NCI-H1694 treated with DMSO at 0.1 percent for 48 hours (cell line): Measurements from ENCODE around the gene CCL14.

Experiments used
- DNase-seq: peaks from one replicate; lab custom pipeline; 2025; lab: John Stamatoyannopoulos, UW

The CCL14 gene

DNA sequence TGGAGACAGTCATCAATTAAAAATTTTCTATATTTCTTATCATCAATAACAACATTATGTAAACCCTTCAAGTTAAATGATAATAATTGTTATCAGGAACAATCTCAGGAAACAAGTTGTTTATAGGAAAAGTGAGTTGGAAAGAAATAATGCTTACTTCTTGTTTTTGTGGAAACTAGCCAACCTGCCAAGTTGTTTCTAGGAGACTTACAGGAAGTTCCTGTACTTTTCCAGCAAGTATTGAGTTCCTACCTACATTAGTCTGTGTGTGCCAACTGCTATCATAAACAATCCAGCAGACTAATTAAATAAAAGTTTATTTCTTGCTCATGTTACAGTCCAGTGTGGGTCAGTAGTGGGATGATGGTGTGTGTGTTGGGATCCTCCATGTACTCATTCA lies 1.6 kb upstream of the CCL14 start:
- no peak for DNase-seq

DNA sequence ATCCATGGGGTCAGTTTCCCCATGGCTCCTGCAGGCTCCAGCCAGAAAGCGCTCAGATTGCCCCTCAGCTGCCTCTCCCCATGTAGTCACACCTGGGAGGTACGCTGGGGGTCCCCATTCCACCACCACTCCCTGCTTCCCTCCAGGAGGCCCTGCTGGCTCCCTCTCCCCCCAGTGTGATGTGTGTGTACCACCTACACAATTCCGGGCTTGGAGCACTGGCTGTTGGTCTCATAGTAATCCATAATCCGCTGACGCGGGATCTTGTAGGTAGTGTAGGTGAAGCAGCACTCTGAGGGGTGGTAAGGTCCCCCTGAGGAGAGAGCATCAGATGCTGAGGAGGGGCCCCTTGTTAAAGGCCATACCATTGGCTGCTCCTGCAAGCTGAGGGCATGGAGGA lies 2.4 kb downstream of the CCL14 start:
- DNase-seq = no peak

DNA sequence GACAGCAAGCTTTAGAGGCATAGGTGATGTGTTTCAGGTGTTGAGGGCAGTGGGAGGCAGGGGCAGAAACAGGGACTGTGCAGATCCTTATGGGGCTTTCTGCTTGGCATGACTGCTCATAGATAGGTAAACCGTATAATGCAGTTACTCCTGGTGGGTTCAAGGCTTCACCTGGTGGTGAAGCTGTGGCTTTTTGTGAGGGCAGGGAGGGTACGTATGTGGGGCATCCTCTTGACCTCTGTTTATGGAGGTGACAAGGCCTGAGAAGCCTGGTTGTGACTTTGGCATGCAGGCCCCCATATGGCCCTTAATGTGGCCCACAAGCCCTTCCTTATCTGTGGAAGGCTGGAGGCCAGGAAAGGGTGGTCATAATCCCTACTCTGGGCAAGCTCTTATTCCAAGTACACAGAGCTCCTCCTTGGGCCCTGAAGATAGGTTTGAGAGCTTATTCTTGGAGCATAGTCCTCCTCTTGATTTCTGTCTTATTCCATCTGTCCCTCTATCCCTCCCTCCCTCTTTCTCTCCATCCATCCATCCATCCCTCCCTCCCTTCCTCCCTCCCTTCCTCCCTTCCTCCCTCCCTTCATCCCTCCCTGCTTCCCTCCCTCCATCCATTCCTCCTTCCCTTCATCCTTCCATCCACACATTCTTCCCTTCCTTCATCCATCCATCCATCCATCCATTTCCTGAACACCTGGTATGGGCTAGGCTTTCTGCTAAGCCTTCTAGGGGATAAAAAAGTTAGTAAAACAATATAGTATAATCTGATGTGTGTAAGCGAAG lies 3.9 kb downstream of the CCL14 start:
- no peak for DNase-seq

DNA sequence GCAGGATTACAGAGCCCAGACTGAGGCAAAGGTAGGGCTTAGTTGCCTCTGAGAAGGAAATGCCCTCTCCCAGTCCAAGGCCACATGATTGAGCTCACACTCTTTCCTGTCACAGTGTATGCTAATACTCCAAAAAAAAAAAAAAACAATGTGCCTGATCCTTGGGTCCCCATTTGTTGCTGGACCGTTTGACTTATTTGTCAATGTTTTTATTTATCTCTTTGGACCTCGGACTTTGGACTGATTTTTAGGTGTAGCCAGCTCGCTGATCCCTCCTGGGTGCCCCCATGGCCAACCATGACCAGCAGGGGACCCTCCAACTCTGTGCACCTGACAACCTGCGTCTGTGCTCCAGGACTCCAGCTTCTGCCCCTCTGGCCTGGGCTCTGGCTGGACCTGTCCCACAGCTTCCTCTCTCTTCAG lies 4.6 kb downstream of the CCL14 start:
- DNase-seq = no peak

DNA sequence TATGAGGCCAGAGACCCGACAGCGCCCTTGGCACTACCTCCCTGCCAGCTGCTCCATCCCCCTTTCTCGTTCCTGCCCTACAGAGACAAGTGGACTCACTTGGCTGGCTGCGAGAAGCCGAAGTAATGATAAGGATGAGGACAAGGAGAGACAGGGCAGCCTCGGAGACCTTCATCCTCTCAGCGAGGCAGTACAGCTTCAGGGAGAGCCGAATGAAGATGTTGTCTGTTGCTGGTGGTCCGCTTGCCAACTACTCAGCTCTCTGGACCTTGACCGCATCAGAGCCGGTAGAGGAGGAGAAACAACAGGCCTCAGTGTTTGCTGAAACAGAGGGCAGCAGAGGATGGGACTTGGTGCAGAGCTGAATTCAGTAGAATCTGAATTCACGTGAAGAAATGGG lies 5.3 kb downstream of the CCL14 start, which contains the start of gene CCL16:
CCL16 (minus strand) TSS at position 252 of the 400 bp plus-strand sequence; CDS start at position 175, 77 bp downstream.
- no peak for DNase-seq

DNA sequence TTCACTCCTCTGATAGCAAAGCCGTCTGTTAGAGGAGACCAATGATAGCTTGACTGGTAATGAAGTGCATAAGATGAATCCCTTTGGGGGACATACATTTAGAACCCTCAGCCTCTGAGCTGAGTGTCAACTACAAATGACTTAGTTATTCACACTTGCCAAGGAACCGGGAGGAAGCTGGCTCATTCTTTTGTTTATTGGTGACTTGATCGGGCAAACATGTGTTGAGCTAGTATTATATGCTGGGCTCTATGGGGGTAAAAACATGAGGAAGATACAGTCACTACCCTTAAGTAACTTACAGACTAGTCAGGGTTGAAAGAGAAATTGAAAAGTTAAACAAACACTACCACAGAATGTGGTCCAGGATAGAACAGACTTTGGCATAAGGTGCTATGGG lies 8.2 kb downstream of the CCL14 start:
- DNase-seq = no peak

DNA sequence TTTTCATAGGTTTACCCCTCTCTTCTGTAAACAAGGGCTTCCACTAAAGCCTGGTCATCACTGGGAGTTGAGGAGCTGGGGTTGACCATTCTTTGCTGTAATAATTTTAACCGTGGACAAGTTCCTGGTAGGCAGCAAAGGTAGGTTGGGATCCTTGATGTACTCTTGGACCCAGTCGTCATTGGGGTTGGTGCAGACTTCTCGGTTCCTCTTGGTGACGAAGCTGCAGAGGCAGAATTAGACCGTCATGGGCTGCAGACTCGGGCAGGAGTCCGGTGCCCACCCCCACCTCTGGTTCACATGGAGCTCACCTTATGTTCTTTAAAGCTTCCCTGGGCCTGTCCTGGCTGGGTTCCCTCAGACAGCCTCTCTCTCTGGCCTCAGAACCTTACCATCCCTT lies 9.0 kb downstream of the CCL14 start:
- DNase-seq = no peak

DNA sequence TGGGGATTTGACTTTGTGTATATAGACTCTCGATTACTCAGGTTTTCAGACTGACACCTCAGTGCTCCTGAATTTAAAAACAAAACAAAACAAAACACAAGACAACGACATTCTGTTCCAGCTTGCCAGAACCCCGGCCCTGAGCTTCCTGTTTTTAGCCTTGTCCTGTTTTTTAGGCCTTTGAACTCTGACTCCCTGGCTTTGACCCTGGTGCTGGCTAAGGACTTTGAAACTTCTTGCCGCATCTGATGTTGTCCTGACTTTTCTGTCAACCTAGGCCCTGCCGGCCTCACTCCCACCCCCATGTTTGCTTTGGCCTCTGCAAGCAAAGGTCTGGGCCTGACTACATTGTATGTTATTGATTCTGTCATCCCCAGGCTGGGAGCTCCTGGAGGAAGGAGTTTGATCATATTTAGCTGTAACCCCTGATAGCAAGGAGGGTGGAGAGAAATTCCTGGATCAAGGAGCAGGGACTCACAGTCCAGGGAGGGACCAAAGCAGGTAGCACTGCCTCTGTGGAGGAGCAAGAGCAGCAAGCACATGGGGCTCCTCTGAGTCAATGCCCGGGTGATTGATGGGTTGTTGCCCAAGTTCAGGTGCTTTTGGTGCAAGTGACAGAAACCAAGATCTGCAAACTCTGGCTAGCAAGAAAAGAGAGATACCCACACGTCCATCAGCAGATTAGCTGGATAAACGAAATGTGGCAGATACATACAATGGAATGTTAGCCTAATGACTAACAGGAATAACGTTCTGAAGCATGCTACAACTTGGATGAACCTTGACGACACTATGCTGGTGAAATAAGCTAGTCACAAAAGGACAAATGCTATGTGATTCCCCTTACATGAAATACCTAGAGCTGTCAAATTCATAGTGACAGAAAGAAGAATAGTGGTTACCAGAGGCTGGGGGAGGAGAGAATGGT lies 12.9 kb downstream of the CCL14 start:
- no peak for DNase-seq

DNA sequence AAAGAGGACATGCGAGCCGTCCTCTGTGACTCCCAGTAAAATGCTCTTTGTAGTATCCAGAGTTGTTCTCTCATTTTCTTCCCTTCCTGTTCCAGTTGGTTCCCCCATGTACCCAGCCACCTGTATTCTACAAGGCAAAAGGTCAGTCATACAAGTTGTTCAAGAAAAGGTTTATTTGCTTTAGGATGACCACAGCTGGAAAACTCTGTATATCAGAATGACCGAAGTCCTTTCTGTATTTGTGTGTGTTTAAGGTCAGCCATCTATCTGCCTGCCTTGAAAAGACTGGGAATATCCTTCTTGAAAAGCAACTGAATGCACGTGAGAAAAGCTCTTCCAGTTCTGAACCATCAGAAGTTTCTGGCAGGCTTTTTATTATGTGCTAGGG lies 13.6 kb downstream of the CCL14 start:
- no peak for DNase-seq

DNA sequence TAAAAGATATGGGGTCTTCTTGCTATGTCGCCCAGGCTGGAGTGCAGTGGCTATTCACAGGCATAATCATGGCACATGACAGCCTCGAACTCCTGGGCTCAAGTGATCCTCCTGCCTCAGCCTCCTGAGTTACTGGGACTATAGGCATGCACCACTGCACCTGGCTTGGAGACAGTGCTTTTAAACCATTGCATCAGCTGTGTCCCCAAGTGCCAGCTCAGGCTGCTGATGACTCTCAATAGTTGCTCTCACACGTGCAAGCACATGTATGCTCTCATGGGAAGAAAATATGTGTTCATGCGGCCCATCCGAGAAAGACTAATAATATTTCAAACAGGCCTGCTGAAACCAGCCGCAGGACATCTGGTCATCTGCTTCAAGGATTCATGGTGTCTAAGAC lies 14.0 kb downstream of the CCL14 start:
- no peak for DNase-seq

DNA sequence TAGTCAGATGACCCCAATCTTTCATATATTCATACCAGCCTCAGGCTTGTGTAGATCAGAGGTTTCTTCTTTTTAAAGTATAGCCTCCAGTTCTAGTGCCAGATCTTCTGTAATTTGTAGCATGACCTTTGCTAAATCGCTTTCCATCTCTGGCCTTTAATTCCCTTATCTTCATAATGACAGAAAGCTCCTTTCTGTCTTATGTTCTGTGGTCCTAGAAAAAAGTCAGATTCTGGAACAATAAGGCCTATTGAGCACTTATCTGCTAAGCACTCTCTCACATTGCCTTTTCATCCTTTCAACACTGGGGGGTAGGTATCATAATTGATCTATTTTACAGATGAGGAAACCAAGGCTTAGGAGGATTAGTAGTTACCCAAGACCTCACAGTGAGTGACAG lies 14.5 kb downstream of the CCL14 start:
- DNase-seq = no peak

DNA sequence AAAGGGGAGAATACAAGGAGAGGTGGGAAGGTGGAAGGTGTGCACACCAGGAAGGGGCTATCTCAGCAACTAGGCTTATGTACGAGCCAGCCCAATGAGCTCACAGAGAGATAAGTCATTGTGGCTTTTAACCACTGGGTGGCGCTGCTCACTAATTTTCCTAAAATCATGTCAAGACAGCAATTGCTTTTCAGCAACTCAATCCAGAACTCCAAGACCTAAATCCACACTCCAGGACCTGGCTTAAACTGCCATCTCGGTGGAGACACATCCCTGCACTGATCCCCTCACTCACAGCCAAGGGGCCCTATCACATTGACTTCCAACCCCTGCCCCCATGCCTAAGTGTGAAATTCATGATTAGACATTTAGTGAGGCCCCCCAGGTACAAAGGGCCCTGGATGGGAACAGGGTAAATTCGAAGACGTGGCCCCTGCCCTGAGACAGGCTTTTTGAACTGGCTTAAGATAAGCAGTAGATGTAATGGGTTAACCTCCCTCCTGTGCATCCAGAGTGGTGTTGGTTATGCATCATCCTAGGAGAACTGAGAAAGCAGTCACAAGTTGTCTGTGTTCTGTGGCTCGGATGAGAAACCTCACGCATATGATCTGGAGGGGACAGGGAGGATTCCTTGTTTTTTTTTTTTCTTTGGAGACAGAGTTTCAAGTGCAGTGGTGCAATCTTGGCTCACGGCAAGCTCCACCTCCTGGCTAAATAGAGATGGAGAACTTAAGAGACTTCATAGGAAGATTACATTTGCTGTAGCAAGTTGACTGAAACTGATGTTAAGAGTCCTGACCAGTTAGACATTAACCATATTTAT lies 16.8 kb downstream of the CCL14 start:
- peak; percentile 63 for DNase-seq

DNA sequence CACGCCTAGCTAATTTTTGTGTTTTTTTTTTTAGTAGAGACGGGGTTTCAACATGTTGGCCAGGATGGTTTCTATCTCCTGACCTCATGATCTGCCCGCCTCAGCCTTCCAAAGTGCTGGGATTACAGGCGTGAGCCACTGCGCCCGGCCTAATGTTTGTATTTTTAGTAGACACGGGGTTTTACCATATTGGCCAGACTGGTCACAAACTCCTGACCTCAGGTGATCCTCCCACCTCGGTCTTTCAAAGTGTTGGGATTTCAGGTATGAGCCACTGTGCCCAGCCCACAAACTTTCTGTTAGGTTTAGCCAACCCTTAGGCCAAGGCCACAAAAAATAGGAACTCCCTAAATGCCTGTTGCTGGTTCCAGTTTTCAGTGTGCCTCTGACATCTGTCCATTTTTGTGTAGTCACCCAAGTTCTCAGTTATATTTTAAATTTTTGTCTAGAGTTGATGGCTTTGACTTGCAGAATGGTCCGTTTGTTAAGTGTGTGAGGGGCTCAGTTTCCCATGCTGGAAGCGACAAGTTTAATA lies 17.9 kb downstream of the CCL14 start:
- DNase-seq = no peak

DNA sequence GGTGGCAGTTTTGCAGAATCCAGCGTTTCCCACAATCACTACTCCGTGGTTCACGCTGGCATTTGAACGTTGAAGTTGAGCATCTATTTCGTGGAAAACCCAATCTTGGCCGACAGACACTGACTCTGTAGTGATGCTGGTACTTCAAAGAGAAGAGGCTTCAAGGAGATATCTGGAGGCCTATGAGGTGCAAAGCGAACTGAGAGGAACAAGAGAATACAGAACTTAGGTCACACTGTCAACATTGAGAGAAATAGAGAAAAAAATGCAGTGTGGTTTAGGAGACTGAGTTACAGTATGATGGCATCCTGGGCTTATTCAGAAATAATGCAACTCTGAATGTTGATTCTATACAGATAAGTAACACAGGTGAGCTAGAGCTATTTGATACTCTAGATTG lies 21.3 kb downstream of the CCL14 start:
- DNase-seq = no peak

DNA sequence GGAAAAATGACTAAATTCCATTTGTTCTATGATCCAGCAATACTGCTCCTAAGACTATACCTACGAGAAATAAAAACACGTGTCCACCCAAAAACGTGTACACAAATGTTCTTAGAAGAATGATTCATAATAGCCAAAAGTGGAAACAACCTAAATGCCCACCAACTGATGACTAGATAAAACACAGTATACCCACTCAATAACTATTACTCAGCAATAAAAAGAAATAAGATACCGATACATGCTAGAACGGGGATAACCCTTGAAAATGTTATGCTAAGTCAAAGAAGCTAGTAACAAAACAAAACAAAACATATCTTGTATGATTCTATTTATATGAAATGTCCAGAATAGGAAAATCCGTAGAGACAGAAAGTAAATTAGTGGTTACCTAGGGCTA lies 22.9 kb downstream of the CCL14 start:
- DNase-seq = no peak

DNA sequence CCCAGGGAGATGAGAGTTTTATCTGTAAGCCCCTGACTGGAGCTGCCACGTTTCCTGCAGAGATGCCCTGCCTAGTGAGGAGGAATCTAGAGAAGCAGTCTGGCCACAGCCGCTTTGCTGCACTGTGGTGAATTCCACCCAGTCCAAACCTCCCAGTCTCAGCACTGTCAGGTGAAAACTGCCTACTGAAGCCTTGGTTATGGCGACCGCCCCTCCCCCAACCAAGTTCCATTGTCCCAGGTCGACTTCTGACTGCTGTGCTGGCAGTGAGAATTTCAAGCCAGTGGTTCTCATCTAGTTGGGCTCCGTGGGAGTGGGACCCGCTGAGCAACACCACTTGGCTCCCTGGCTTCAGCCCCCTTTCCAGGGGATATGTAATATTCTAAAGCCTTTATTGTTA lies 32.8 kb downstream of the CCL14 start:
- DNase-seq = no peak

DNA sequence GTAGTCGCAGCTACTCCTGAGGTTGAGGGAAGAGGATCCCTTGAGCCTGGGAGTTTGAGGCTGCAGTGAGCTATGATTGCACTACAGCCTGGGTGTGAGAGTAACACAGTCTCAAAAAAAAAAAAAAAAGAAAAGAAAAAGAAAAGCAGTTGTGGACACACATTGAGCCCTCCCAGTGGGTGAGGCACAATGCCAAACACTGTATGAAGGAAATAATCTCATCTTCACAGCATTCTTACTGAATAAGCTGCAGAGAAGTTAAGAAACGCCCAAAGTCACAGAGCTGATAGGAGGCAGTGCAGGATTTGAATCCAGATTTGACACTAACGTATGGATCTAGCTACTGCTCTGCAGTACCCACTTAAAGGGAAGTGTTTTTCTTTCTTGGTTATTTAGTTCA lies 37.1 kb downstream of the CCL14 start:
- DNase-seq = no peak

DNA sequence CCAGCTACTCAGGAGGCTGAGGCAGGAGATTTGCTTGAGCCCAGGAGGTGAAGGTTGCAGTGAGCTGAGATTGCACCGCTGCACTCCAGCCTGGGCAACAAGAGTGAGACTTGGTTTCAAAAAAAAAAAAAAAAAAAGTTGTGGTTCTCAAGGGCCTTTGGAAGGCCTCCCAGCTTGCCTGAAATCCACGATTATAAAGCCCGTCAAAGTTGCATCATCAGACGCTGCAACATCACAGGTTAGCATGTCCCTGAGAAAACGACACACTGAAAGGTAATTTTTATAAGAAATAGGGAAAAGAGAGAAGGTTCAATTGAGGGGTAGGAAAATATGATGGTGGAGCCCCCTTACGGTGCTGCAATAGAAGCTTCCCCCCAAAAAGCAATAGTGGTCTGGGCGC lies 38.4 kb downstream of the CCL14 start:
- no peak for DNase-seq

DNA sequence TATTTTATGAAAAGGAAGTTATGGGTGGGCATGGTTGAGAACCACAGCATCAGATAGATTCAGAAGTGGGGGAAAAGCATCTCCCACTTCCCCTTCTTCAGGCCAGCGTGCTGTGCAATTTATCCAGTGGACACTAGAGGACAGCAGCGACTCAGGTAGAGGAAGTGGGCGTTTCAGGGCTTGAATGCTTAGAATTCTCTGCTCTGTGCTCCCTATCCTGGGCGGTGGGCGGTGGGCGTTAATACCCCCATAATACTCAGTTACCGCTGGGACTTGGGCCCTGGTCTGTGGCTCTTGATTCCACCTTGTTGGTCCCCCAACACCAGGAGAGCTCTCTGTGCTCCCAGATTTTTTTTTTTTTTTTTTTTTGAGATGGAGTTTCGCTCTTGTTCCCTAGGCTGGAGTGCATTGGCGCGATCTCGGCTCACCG lies 39.4 kb downstream of the CCL14 start:
- DNase-seq = peak; percentile 43

DNA sequence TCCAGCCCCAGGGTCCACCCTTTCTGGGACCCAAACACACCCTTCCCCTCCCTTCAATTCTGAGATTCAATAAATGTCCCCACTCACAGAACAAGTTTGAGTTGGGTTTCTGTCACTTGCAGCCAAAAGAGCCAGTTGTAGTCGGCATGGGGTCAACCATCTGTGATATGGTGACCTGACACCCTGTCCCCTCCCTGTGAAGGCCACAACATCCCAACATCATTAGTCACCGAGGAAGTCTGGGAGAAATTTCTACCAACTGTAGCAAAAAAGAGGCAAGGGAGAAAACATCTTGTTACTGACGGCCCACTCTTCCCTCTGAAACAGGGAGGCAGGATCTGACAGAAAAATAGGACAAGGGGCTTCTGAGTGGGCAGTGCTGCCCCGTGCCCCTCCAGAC lies 42.4 kb downstream of the CCL14 start:
- no peak for DNase-seq

DNA sequence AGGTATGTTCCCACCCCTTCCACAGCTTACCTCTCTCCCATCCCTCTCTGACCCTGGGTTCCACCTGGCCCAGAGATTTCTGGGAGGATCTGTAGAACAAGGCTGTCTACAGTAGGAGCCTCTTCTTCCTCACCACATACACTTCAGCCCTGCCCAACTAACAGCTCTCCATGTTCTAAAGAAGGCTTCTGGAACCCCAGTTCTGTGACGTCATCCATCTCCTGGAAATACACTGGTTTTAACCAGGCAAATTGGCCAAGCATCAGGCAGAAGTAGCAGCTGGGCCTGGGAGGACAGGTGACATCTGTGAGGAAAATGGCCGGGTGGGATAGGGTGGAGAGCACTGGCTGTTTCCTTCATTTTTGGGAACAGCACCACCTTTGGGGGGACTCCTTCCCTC lies 43.0 kb downstream of the CCL14 start, which contains the start of gene LYZL6:
LYZL6 (minus strand) TSS at position 177 of the 400 bp plus-strand sequence. CDS start 4,357 bp downstream, outside the sequence.
- DNase-seq = no peak
